Upper lobe of left lung (tissue), 4 donors: Measurements from ENCODE around the gene ADCY5.

Experiments used
- CTCF ChIP-seq, 6 experiments: fragments of 450-650 bp in 4 of 6; fragments of 200-600 bp in 2 of 6; sonication (generic) in 2 of 6; IDR thresholded peaks; one replicate each; pipeline ENCODE4 v1.5.1; 2016 to 2019; ENCODE audit warnings: antibody characterized with exemption in 6 of 6
- POLR2A ChIP-seq, 4 donors: fragments of 450-650 bp; IDR thresholded peaks; one replicate each; pipeline ENCODE4 v1.5.1; 2016 to 2017; ENCODE audit warnings: antibody characterized with exemption in 4 of 4, mild to moderate bottlenecking in 2 of 4
- POLR2AphosphoS5 ChIP-seq, 2 donors: sonication (generic); formaldehyde crosslinking; IDR thresholded peaks; one replicate each; pipeline ENCODE4 v1.5.1; 2017; ENCODE audit warnings: antibody characterized with exemption in 2 of 2

DNA sequence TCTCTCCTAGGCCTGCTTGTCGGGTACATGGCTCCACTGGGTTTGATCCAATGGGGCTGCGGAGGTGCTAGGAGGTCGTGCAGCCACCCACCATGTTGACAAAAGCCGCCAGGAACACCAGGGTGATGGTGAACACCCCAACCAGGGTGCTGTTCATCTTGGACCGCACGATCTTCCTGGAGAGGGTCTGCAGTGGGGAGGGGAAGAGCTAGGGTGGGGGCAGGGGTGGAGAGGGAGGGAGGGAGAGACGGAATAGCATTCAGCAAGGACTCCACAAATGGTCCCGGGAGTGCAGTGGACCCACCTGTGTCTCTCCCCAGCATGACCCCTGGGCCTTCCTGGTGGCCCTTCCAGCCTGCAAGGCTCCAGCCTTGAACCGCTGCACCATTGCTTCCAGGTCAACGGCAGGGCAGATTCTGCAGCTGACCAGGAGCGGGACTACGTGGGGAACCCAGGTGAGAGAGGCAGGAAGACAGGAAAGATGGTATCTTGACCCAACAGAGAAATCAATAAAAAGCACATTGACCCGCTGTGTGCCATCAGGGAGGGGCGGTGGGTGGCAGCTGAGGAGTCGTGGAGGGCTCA is 144.8 kb downstream of the ADCY5 start:
- TF ChIP-seq CTCF (IDR thresholded peaks at IDR 0.05) (no peak), POLR2A (IDR thresholded peaks at IDR 0.05) (no peak), POLR2AphosphoS5 (IDR thresholded peaks at IDR 0.05) (no peak)
